DMS 273 treated with DMSO at 0.1 percent for 48 hours (cell line): ENCODE measurements around the gene GPX3.

ENCODE experiments used
- DNase-seq: peaks from one replicate; lab custom pipeline; 2025; lab: John Stamatoyannopoulos, UW

The GPX3 gene

DNA sequence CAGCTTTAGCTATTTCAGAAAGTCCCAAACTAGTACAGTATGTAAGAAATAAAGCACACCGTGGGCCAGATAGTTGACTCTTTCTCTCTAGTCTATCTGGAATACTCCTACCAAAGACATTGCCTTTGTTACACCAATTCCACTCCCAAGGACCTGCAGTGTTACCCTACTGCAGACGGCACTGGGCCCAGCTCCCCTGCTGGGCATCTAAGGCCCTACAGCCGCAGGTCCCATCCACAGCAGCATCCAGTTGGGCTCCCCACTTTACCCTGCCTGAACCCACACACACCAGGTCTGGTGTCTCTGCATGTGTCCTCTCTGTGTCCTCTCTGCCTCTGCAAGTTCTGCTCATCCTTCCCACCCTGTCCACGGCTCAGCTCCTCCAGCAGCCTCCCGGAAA lies 37.9 kb downstream of the GPX3 start:
- no peak for DNase-seq

DNA sequence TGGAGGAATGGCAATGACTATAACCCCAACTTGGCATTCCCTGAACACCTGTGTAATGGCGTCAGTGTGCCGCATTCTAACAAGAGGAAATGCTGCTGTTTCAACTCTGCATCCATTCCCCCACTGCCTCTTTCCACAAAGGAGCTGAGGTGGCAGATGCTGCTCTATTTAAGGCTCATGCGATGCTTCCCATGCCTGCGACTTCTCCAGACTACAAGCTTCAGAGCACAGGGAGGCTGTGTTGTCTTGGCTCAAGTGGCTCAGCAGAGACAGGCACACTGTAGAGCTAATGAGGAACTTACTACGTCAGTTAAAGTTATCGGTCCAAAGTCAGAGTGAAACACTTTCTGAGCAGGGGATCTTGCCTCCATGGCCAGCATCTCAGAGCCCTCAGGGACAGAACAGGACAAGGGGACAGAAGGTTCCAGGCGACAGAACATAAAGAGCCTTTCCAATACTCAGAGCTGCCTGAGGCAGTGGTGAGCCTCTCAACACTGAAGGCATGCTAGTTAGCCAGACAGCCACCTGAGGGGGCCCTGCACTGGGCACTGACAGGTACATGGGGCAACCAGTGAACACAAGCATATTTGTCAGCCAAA lies 38.6 kb downstream of the GPX3 start:
- no peak for DNase-seq

DNA sequence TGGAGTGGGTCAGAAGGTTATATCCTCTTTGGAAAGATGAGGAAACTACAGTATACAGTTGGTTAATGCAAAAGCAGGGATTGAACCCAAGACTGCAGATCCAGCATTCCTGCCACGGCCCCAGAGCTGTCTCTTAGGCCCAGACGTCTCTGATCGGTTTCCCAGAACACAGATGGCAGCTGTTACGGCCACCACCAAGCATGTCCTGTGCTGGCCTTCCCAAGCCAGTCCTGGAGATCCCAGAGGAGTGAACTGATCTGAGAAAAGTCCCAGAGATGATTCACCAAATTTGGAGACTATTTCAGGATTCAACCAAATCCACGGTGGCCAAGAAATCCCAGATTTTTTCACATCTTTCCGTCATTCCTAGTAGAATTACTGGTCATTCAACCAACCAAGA lies 40.4 kb downstream of the GPX3 start:
- no peak for DNase-seq

DNA sequence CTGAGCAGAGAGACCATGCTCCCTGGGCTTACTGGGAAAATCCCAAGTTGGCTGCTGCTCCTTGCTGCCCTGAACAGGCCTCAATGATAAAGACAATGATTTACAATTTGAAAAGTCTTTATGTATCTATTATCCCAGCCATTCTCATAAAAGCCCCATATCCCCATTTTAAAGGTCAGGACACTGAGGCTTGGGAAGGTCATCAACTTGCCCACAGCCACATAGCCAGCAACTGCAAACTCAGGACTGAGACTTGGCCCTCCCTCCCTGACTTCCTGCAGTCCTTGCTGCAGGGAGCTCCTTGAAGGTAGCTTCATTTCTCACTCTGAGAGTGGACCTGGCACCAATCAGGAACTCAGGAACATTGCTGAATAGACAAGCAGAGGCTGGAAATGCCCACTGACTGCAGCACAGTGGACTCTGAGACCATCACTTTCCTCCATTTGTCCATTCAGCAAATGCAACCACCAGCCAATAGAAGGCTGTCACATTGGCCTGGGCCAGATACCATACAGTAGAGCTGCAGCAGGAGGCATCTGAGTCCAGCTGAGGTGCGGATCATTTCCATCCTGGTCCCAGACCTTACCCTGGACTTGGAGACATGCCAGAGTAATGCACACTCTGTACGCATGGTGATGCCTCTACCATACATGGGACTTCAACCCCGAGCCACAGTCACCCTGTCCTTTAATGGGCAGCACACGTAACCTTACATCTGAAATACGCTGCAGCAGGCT lies 42.2 kb downstream of the GPX3 start:
- no peak for DNase-seq

DNA sequence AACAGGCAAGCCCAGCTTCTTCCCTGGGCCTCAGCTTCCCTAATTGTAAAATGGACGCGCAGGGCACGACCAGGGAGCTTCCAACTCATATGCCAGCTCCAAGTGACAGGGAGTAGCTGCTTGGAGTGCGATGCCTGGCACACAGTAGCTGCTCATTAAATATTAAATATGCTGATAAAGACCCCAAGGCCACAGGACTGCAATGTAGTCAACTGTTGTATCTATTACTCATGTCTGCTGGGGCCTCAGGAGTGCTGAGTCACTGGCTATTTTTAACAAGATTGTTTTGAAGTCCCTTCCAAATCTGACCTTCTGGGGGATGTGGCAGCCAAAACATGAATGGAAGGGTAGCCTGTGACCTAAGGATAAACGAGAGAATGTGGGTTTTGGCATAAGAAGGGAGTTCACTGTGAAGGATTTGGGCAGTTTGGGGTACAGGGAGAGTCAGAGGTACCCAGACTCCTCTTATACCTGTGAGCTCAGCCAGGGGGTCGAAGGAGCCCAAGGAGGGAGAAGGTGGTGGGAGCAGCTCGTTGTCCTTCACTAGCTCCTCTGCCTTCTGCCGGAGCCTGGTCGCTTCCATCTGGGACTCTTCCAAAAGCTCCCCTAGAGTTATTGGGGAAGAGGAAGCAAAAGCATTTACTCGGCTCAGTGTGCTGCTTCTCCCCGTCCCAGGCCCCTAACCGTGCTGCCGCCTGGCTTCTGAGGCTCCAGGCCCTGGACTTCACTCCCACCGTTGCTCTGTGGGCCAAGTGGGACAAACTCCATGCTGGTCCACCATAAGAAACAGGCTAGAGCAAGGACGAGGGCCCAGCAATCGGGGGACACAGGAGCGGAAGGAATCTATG lies 43.0 kb downstream of the GPX3 start:
- no peak for DNase-seq

DNA sequence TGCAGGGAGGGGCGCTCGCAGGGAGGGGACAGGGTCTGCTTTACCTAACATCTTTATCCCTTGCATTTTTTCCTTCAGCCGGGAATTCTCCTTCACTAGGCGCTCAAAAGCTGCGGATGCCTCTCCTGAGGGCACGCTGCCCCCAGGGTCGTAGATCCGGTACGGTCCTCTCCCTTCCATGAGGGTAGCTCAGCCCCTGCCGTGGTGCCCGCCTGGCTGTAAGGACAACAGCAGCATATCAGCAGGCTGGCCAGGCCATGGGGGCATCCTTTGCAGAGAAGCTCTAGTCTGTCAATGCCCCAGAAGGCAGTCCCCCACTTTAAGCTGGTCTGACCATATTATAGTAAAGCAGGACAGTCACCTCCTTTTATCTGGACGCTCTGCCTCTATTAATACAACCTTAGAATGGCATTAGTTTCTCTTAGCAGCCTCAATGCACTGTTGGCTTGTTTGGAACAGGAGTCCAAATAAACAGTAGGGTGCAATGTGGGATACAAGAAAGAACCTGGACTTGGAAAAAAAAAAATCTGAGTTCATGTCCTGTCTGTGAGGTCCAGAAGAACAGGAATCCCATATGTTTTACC lies 44.6 kb downstream of the GPX3 start:
- no peak for DNase-seq

DNA sequence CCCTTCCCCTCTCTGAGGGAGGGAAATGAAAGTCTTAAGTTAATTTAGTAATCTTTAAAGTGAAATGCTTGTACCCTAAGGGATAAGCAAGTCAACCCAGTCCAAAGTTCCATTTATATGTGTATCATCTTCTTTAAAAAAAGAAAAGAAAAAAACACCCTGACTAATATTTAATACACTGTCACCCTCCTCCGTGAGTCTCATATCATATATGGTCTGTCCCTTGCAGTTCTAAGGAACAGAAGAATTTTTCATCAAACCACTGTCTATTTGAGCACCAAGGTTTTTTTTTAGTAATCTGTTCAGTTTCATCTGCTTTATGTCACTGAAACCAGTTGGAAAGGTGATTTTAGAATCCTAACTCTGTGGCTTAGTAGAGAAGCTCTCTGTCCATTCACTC lies 45.2 kb downstream of the GPX3 start:
- DNase-seq: no peak

DNA sequence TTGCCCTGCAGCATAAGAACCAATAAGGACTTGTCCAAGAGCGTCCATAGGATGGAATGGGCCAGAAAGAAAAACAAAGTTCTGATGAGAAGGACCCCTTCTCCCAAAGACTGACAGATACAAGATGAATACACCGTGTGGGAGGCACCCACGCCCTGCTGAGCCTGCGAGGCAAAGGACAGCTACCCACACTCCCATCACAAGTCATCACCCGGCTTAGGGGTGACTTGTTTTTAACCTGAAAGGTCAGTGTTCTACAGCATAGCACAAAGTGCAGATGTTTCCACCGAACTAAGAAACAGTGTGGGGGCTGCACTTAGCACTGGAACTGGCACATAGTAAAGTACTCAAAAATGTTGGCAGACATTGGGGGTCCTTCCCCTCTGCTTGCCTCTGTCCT lies 46.5 kb downstream of the GPX3 start:
- DNase-seq: no peak

DNA sequence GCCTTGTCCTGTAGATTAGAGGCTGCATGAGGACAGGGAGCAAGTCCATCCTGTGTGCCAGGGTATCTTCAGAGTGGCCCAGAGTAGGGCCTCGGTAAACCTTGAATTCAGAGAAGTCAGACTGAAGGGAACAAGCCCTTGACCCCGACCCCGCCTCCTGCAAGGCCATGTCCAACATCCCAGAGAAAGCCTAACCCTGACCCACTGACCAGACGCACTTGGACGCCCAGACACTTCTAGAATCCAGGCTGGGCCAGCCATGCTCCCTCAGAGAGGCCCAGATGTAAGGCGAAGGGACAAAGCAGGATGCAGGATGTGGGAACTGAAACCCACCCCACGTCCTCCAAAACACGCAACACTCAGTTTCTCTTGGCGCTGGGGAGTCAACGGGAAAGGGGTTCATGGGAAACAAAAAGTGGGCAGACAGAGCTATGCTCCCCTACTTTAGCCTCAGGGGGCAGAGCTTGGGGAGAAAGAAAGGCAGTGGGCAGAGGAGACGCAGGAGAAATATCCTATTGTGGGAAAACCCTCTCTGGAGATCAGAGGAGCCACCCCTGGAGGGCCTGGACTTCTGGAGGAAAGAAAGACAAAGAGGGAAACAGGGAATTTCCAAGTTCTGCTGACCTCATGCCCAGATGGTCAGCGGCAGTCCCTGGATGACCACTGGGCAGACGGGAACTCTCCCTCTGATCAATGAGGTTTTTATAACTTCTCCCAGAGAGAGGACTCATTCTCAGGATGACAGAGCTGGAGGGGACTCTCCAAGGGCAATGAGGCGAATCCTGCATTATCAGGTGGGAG lies 47.4 kb downstream of the GPX3 start:
- DNase-seq: no peak

DNA sequence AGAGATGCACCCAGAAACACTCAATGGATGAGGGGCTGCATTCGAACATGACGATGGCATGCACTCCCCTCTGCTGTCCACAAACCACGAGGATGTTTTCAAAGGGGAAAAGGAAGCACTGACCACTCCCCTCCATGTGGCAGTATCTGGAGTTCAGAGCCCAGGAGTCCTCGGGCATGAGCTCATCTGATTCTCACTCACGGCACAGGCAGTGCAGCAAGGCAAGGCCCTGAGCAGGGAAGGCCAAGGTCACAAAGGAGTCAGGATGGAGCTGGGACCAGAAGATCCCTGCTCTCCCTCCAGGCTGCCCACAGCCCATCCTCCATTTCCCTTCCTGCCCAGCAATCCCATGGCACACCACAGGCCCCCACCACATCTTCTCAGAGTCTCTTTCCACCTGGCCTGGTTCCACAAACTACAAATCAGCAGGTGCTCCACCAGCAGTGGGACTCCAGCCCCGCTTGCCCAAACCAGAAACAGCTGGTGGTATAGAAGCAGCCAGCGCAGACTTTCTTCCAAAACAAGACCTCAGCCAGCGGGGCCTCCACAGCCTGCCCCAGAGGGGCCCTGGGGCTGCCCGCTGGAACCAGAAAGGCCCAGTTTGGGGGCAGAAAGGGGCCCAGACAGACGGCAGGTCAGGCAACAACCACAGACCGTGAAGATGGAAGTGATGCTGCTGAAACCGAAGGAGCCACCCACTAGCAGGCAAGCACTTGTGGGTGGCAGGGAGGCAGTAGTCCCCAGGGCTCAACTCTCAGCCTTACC lies 48.2 kb downstream of the GPX3 start:
- no peak for DNase-seq

DNA sequence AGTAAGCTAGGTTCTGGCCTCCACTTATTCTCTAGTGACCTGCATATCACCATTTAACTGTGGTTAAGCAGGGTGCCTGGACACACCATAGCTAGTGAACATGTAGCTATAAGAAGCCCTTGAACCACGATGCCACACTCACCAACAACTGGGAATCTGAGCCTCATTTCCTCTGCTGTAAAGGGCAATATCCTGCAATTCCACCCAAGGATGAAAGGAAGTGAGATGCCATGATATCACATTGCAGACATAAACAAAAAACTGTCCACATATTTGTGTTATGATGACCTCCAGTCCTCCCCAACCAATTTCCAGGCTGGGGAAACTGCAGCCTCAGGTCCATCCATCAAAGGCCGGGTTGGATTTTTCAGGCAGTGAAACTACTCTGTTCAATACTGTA lies 50.1 kb downstream of the GPX3 start:
- no peak for DNase-seq

DNA sequence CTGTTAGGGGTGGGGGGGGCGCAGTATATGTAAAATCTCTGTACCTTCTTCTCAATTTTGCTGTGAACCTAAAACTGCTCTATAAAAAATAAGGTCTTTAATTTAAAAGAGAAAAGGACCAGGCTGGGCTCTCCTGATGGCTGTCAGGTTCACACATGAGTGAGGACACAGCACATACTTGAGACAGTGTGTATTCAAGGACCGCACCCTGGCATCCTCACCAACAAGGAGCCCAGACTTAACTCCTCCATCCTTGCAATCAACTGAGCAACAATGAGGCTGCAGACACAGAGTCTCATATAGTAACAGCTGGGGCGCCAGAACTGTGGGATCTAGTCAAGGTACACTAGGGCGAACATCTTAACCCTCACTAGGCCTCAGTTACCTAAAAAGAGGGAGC lies 50.6 kb downstream of the GPX3 start:
- DNase-seq: no peak

DNA sequence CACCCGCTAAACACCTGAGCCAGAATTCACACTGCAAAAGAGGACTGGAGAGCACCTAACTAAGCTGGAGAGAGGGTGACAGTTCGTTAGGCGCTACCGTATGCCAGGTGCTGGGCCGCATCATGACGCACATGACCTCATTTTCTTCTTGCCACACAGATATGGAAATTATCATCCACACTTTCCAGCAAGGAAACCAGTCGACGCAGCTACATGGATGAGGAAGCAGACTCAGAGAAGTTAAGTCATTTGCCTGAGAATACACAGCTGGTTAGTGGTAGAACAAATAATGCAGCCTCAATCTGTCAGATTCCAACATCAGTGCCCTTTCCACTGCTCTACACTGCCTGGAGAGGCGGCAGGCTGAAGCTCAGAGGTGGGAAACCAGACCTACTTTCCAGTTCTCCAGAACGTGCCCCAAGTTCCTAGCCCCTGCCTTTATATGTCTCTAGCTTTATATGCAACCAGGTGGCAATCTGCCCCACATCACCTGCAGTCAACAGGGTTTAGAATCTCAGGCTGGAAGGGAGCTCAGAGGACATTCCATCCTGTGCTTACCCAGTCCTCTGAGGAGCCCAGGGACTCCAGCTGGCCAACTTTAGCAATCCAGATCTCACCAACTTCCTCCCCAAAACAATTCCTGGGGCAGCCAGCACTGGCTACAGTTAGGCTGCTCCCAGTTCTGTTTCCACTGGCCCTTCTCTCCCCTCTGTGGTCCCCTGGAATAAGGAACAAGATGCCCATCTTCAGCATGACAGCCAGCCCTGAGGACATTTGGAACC lies 51.6 kb downstream of the GPX3 start:
- no peak for DNase-seq

DNA sequence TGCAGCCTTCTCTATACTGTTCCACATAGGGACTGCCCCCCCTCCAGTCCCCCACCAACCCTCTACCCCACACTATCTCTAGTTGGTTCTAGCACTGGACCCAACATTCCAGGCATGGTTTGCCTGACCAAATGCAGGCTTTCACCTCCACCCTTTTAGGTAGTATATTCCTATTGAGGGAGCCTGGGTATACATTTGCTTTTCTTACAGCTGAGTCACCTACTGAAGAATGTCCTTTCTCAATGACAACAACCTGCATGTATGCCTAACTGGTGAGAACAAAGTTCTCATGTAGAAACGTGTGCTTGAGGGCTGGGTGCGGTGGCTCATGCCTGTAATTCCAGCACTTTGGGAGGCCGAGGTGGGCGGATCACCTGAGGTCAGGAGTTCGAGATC lies 52.2 kb downstream of the GPX3 start:
- no peak for DNase-seq

DNA sequence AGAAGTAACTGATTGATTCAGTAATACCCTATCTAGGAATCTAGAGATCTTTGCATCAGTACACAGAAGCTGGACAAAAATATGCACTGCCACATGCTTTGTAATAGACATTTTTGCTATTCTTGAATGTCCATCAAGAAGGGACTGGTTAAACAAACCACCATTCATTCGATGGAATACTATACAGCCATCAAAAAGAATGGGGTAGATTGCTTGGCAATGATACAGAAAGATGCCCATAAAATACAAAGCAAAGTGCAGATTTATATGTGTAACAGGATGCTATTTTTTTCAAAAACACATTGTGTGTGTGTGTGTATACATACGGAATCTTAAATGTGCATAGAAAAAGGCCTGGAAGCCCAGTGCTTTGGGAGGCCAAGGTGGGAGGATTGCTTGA lies 52.9 kb downstream of the GPX3 start:
- no peak for DNase-seq

DNA sequence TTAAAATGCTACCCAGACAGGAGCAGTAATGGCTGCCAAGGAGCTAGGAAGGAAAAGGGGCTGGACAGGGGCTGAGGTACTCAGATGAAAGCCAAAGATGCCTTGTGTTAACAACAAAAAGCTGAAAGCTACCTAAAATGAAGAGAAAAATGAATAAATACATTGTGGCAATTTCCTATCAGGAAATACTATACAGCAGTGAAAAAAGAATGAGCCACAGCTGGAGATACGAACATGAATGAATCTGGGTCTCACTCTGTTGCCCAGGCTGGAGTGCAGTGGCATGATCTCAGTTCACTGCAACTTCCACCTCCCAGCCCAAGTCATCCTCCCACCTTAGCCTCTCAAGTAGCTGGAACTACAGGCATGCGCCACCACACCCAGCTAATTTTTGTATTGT lies 54.2 kb downstream of the GPX3 start:
- no peak for DNase-seq

DNA sequence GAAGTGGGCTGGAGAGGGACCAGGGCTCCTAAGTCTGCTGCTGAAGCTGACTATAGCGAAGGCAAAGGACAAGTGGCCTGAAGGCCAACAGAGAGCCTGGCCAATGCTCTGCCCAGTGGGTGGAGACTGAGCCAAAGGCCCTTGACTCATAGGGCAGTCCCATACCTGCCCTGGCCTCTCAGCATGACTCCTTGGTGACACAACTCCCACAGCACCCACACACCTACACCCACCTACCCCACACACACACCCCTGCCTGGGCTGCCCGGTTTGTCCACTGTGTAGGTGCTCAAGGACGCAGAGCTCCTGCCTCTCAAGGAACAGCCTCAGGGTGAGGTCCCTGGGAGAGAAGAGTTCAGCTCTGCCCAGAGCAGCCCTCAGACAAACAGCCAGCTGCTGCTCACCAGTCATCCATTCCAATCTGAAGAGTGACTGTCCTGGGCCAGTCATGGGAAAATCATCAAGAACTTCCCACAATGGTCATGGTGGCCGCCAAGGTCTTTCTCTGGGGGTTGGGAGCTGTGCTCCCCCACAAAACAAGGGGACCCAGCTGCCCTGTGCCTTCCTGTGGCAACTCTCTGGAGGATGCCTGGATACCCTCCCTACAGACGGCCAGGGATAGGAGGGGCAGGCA lies 55.4 kb downstream of the GPX3 start:
- no peak for DNase-seq

DNA sequence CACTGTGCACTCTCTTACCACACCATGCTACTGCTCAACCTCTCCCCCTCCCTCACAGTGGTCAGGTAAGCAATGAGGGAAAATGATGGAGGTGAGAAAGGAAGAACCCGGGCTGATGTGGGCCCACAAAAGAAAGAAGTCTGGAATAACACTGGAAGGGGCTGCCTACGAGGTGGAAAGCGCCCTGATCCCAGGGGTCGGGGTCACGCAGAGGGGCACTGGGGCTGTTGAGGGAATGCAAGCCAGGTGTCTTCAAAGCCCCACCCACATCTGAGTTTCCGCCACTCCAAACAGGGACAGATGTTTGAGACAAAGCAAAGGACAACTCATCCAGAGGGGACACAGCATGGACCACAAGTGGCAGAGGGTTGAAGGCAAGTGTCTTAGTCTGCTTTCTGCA lies 56.2 kb downstream of the GPX3 start:
- DNase-seq: no peak

DNA sequence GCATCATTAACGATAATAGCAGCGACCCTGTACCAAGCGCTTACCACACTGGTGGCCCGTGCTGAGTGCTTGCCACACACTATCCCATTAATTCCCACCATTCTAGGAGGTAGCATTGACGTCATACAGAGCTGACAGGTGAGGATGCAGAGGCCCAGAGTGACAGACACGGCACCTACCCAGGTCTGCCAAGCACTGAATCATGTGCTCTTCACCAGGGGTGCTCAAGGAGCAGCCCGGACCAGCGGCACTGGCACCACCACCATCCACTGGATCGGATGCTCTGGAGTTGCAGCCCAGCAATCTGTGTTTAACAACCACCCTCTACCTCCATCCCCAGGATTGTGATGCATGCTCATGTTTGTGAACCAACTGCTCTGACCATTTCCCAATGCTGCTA lies 57.0 kb downstream of the GPX3 start:
- no peak for DNase-seq

DNA sequence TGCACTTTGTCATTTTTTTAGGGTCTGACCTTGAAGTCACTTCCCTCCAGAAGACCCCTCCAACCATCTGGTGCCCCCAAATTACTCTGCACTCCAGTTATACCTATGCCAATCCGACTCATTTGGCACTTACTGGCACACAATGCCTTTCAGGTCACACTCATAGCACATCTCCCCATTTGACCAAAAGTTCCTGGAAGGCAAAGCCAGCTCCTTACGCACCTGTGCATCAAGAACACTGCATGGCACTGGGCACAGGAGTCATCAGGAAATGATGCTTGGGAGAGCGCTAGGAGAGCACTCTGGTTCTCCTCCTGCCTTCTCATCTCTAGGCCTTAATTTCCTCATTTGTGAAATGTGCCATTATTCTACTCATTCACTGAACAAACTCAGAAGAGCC lies 57.6 kb downstream of the GPX3 start:
- no peak for DNase-seq
